HCT116 (cell line): ENCODE results near the gene TMEM217.

Source experiments
- CTCF ChIP-seq, 3 experiments: fragments of 200-600 bp in 1 of 3; sonication (generic) in 1 of 3; IDR thresholded peaks in 2 of 3; conservative IDR thresholded peaks in 1 of 3; 2 replicates each; pipeline ENCODE4 v1.5.1; 2012 to 2017; ENCODE audit warnings: low read depth in 2 of 3, low read length in 2 of 3, antibody characterized with exemption in 1 of 3, borderline replicate concordance in 1 of 3, control low read depth in 1 of 3, mild to moderate bottlenecking in 1 of 3, mixed read lengths in 1 of 3, mixed run types in 1 of 3, moderate library complexity in 1 of 3; ENCODE audit not compliant: insufficient read depth in 1 of 3
- ELF1 ChIP-seq: IDR thresholded peaks from 2 replicates; pipeline ENCODE4 v1.6.1; 2012; ENCODE audit warnings: low read depth, borderline replicate concordance
- EZH2 ChIP-seq: fragments of 200-600 bp; sonication (generic); IDR thresholded peaks from 2 replicates; pipeline ENCODE4 v1.6.1; 2017; ENCODE audit warnings: antibody characterized with exemption, mixed run types
- EZH2phosphoT487 ChIP-seq: fragments of 200-600 bp; IDR thresholded peaks from 2 replicates; pipeline ENCODE4 v1.6.1; 2018; ENCODE audit warnings: antibody characterized with exemption, borderline replicate concordance
- JUND ChIP-seq: IDR thresholded peaks from 2 replicates; pipeline ENCODE4 v1.6.1; 2012
- MAX ChIP-seq: IDR thresholded peaks from 2 replicates; pipeline ENCODE4 v1.6.1; 2012
- POLR2A ChIP-seq: IDR thresholded peaks from 2 replicates; pipeline ENCODE4 v1.7.0; 2011; ENCODE audit warnings: borderline replicate concordance; ENCODE audit not compliant: insufficient read depth, insufficient read length; ENCODE audit errors: extremely low read depth
- POLR2AphosphoS5 ChIP-seq: IDR thresholded peaks from 2 replicates; pipeline ENCODE4 v1.6.1; 2011; ENCODE audit warnings: mild to moderate bottlenecking, low read depth, low read length, moderate library complexity
- REST ChIP-seq: IDR thresholded peaks from 2 replicates; pipeline ENCODE4 v1.6.1; 2012; ENCODE audit warnings: low read depth
- TCF7L2 ChIP-seq: IDR thresholded peaks from 2 replicates; pipeline ENCODE4 v1.7.0; 2011; ENCODE audit warnings: borderline replicate concordance, inconsistent platforms; ENCODE audit not compliant: insufficient read depth, insufficient read length; ENCODE audit errors: extremely low read depth
- YY1 ChIP-seq: IDR thresholded peaks from 2 replicates; pipeline ENCODE4 v1.6.1; 2011; ENCODE audit warnings: low read length, low read depth, moderate library complexity, mild to moderate bottlenecking; ENCODE audit not compliant: insufficient replicate concordance; ENCODE audit errors: extremely low read depth
- ZBTB33 ChIP-seq: IDR thresholded peaks from 2 replicates; pipeline ENCODE4 v1.6.1; 2011; ENCODE audit warnings: mild to moderate bottlenecking, low read length, moderate library complexity; ENCODE audit not compliant: insufficient replicate concordance; ENCODE audit errors: extremely low read depth
- ZNF274 ChIP-seq: fragments of 200-500 bp; sonication (Bioruptor generic); IDR thresholded peaks from 2 replicates; pipeline ENCODE4 v1.6.1; 2014; ENCODE audit warnings: mild to moderate bottlenecking, low read depth, low read length, inconsistent platforms

GRCh38 chr6:37222992-37223391 is 35.0 kb downstream of the TMEM217 start:
- TF ChIP-seq EZH2, result no peak
- TF ChIP-seq TCF7L2, result no peak
- no peak for TF ChIP-seq CTCF (IDR thresholded peaks at IDR 0.05 in 2 of 3, conservative IDR thresholded peaks at IDR 0.05 in 1 of 3; ENCODE audit: borderline replicate concordance in 1 of 3, insufficient read depth in 1 of 3, low read depth in 2 of 3, low read length in 2 of 3)
- TF ChIP-seq POLR2A, result no peak
- TF ChIP-seq ZBTB33, result no peak
- no peak for TF ChIP-seq REST
- TF ChIP-seq ELF1, result no peak
- no peak for TF ChIP-seq YY1
- TF ChIP-seq POLR2AphosphoS5, result no peak
- TF ChIP-seq JUND, result no peak
- no peak for TF ChIP-seq MAX
- no peak for TF ChIP-seq EZH2phosphoT487
- no peak for TF ChIP-seq ZNF274
